OCI-LY3 (cell line): ENCODE measurements around the gene GH1.

Experiments used
- H2AFZ ChIP-seq: fragments of 200-600, 300-600 bp; shearing (Covaris generic); 2 replicates; pipeline ENCODE4 v1.6.0; 2014; ENCODE audit warnings: antibody characterized with exemption, low read depth, low read length
- H3K27ac ChIP-seq: fragments of 200-600, 300-600 bp; sonication (generic); 2 replicates; pipeline ENCODE4 v1.5.1; 2014; ENCODE audit warnings: mild to moderate bottlenecking, low read length, moderate library complexity, mixed read lengths
- H3K27me3 ChIP-seq: fragments of 200-600, 300-600 bp; sonication (generic); 2 replicates; pipeline ENCODE4 v1.6.1; 2014; ENCODE audit warnings: low read depth, low read length, mixed read lengths
- H3K36me3 ChIP-seq: fragments of 200-600, 300-600 bp; sonication (generic); replicated peaks from 2 replicates; pipeline ENCODE3; 2014; ENCODE audit warnings: low read depth, low read length, mixed read lengths
- H3K4me1 ChIP-seq: fragments of 300-600, 200-600 bp; sonication (generic); 2 replicates; pipeline ENCODE4 v1.6.1; 2014; ENCODE audit warnings: low read length, mixed read lengths
- H3K4me2 ChIP-seq: fragments of 200-600, 300-600 bp; sonication (generic); 2 replicates; pipeline ENCODE4 v1.6.1; 2014; ENCODE audit warnings: low read length, mixed read lengths
- H3K4me3 ChIP-seq: fragments of 300-600, 200-600 bp; sonication (generic); 2 replicates; pipeline ENCODE4 v1.5.1; 2014; ENCODE audit warnings: antibody characterized with exemption, mild to moderate bottlenecking, low read length, moderate library complexity
- H3K79me2 ChIP-seq: fragments of 300-600, 200-600 bp; shearing (Covaris generic); 2 replicates; pipeline ENCODE4 v1.6.1; 2014; ENCODE audit warnings: mild to moderate bottlenecking, low read length, mixed read lengths
- H3K9ac ChIP-seq: fragments of 300-600, 200-600 bp; shearing (Covaris generic); 2 replicates; pipeline ENCODE4 v1.6.0; 2014; ENCODE audit warnings: mild to moderate bottlenecking, low read length, moderate library complexity
- H3K9me3 ChIP-seq: fragments of 200-600, 300-600 bp; shearing (Covaris generic); 2 replicates; pipeline ENCODE4 v1.6.1; 2014; ENCODE audit warnings: low read length, mixed read lengths; ENCODE audit not compliant: insufficient read depth
- H4K20me1 ChIP-seq: fragments of 200-600, 300-600 bp; sonication (generic); 2 replicates; pipeline ENCODE4 v1.6.1; 2016; ENCODE audit warnings: low read length, mixed read lengths; ENCODE audit not compliant: insufficient read depth
- CTCF ChIP-seq: fragments of 200-600, 300-600 bp; sonication (generic); IDR thresholded peaks from 2 replicates; pipeline ENCODE4 v1.5.1; 2014; ENCODE audit warnings: antibody characterized with exemption, low read length, low read depth
- EZH2phosphoT487 ChIP-seq: fragments of 200-600 bp; shearing (Covaris generic); IDR thresholded peaks from 2 replicates; pipeline ENCODE4 v1.6.1; 2018; ENCODE audit warnings: antibody characterized with exemption, mixed run types, low read depth

The GH1 gene

GRCh38 chr17:63932721-63933120 is 14.1 kb upstream of the GH1 start:
- Histone ChIP-seq H3K9me3 (no peaks in the 10 kb centered on the region; the same call in 1 of the 2 replicates), H3K27ac (peak overlapping the region; percentile 77), H3K36me3 (peaks cover 33% of the 10 kb centered on the region), H3K79me2 (peaks cover 31% of the 10 kb centered on the region), H3K4me2 (peak overlapping the region; percentile 91), H3K9ac (peak overlapping the region; percentile 86), H2AFZ (no peak overlapping the region; the same call in 1 of the 2 replicates), H3K4me1 (peaks cover 54% of the 10 kb centered on the region), H3K4me3 (peak overlapping the region; percentile 82), H4K20me1 (peaks cover 16% of the 10 kb centered on the region; the same call in 1 of the 2 replicates), H3K27me3 (peaks cover 5% of the 10 kb centered on the region; the same call in 1 of the 2 replicates)
- peak; percentile 8; the same call in 1 of the 2 replicates for TF ChIP-seq CTCF
- TF ChIP-seq EZH2phosphoT487, result no peak

GRCh38 chr17:63931981-63932561 is 13.4 kb upstream of the GH1 start, which contains the start of gene CD79B:
Gene CD79B, minus strand, starts transcription at chr17:63932331. Its CDS starts 70 bp downstream, at chr17:63932261.
- H3K9ac ChIP-seq, result peak within 1 kb of the TSS; percentile 86
- peaks cover 16% of the 10 kb centered on the region; the same call in 1 of the 2 replicates for H4K20me1 ChIP-seq
- H3K4me2 ChIP-seq, result peak within 1 kb of the TSS; percentile 91
- H3K27me3 ChIP-seq, result peaks cover 5% of the 10 kb centered on the region; the same call in 1 of the 2 replicates
- no peak within 1 kb of the TSS; the same call in 1 of the 2 replicates for H2AFZ ChIP-seq
- H3K4me1 ChIP-seq, result peaks cover 59% of the 10 kb centered on the region
- peaks cover 31% of the 10 kb centered on the region for H3K79me2 ChIP-seq
- TF ChIP-seq CTCF, result no peak
- TF ChIP-seq EZH2phosphoT487, result no peak
- peak within 1 kb of the TSS; percentile 82 for H3K4me3 ChIP-seq
- H3K36me3 ChIP-seq, result peaks cover 34% of the 10 kb centered on the region
- H3K9me3 ChIP-seq, result no peaks in the 10 kb centered on the region; the same call in 1 of the 2 replicates
- H3K27ac ChIP-seq, result peak within 1 kb of the TSS; percentile 77

GRCh38 chr17:63930951-63931575 is 12.4 kb upstream of the GH1 start:
- H3K79me2 ChIP-seq, result peaks cover 31% of the 10 kb centered on the region
- peaks cover 16% of the 10 kb centered on the region; the same call in 1 of the 2 replicates for H4K20me1 ChIP-seq
- H3K4me1 ChIP-seq, result peaks cover 67% of the 10 kb centered on the region
- H3K27me3 ChIP-seq, result peaks cover under 1% of the 10 kb centered on the region; the same call in 1 of the 2 replicates
- peak overlapping the region; percentile 91 for H3K4me2 ChIP-seq
- peaks cover 38% of the 10 kb centered on the region for H3K36me3 ChIP-seq
- peak overlapping the region; percentile 82 for H3K4me3 ChIP-seq
- H3K9ac ChIP-seq, result peak overlapping the region; percentile 86
- no peak for TF ChIP-seq CTCF
- TF ChIP-seq EZH2phosphoT487, result no peak
- no peaks in the 10 kb centered on the region; the same call in 1 of the 2 replicates for H3K9me3 ChIP-seq
- H3K27ac ChIP-seq, result peak overlapping the region; percentile 77
- no peak overlapping the region for H2AFZ ChIP-seq
